WTC11 (cell line): ENCODE data around the gene INTU. TPM values are rescaled to one million over a fixed set of nuclear protein-coding genes. Genes with fewer than 3 reads are reported as not detected.

Experiments
- ATAC-seq: fragments of 200-7000 bp; cut with Tn5 transposase; 2 replicates; pipeline ENCODE4 v1.10.0; 2021; ENCODE audit warnings: mild to moderate bottlenecking, moderate library complexity
- CTCF ChIA-PET: fragments of 300-600 bp; sonication (Branson Sonifier 250); formaldehyde crosslinking; loops from one replicate; lab custom pipeline; 2021; ENCODE audit warnings: antibody characterized with exemption; lab: Charles Lee
- POLR2A ChIA-PET: fragments of 350-600 bp; sonication (Branson Sonifier 250); formaldehyde crosslinking; loops from one replicate; lab custom pipeline; 2021; ENCODE audit warnings: antibody characterized with exemption; lab: Charles Lee
- DNase-seq: peaks from one replicate; pipeline ENCODE4 v3.0.0; 2021; ENCODE audit warnings: low spot score
- H3K27ac Mint-ChIP-seq: 2 replicates; pipeline ENCODE4 v1.8.0; 2021; ENCODE audit warnings: mixed read lengths
- H3K27me3 Mint-ChIP-seq: 2 replicates; pipeline ENCODE4 v1.8.0; 2021; ENCODE audit warnings: low read depth, mild to moderate bottlenecking, moderate library complexity, mixed read lengths
- H3K36me3 Mint-ChIP-seq: 2 replicates; pipeline ENCODE4 v1.8.0; 2021; ENCODE audit warnings: mixed read lengths
- H3K4me1 Mint-ChIP-seq: 2 replicates; pipeline ENCODE4 v1.8.0; 2022; ENCODE audit warnings: mixed read lengths
- H3K4me3 Mint-ChIP-seq: 2 replicates; pipeline ENCODE4 v1.8.0; 2021; ENCODE audit warnings: mild to moderate bottlenecking, moderate library complexity, mixed read lengths
- H3K9me3 Mint-ChIP-seq: 2 replicates; pipeline ENCODE4 v1.8.0; 2021; ENCODE audit warnings: mixed read lengths
- CREB1 ChIP-seq: sonication (generic); formaldehyde crosslinking; IDR thresholded peaks from 2 replicates; pipeline ENCODE4 v1.8.0; 2023; ENCODE audit warnings: mild to moderate bottlenecking, missing genetic modification reagents
- SMAD3 ChIP-seq: sonication (generic); formaldehyde crosslinking; IDR thresholded peaks from 2 replicates; pipeline ENCODE4 v1.8.0; 2022; ENCODE audit warnings: missing genetic modification reagents, mild to moderate bottlenecking, borderline replicate concordance
- ZNF121 ChIP-seq: sonication (generic); formaldehyde crosslinking; IDR thresholded peaks from 2 replicates; pipeline ENCODE4 v1.8.0; 2023; ENCODE audit warnings: missing genetic modification reagents
- ZNF317 ChIP-seq: sonication (generic); formaldehyde crosslinking; IDR thresholded peaks from 2 replicates; pipeline ENCODE4 v1.8.1; 2023; ENCODE audit warnings: low read depth, mild to moderate bottlenecking, moderate library complexity, missing genetic modification reagents, borderline replicate concordance
- ZNF423 ChIP-seq: fragments of 250-450 bp; sonication (Bioruptor Pico); IDR thresholded peaks from 2 replicates; pipeline ENCODE4 v2.1.2; 2022; ENCODE audit warnings: mild to moderate bottlenecking, moderate library complexity
- total RNA-seq: library from RNA; stranded (reverse); gene quantifications from 3 replicates; pipeline ENCODE4 v1.2.3, GENCODE V29; 2021
- TF ChIP-seq, protein P1 (sequence below): sonication (generic); formaldehyde crosslinking; IDR thresholded peaks from 2 replicates; pipeline ENCODE4 v1.8.1; 2022; ENCODE audit warnings: mild to moderate bottlenecking, missing genetic modification reagents, moderate library complexity, borderline replicate concordance
- TF ChIP-seq, protein P2 (sequence below): sonication (generic); formaldehyde crosslinking; IDR thresholded peaks from 2 replicates; pipeline ENCODE4 v1.8.0; 2023; ENCODE audit warnings: missing genetic modification reagents, mild to moderate bottlenecking, borderline replicate concordance
- TF ChIP-seq, protein P3 (sequence below): fragments of 250-450 bp; sonication (Bioruptor Pico); conservative IDR thresholded peaks from 2 replicates; pipeline ENCODE4 v1.9.0; 2021; ENCODE audit warnings: mild to moderate bottlenecking
- TF ChIP-seq, protein P4 (sequence below): sonication (generic); formaldehyde crosslinking; IDR thresholded peaks from 2 replicates; pipeline ENCODE4 v1.8.0; 2022; ENCODE audit warnings: mild to moderate bottlenecking, missing genetic modification reagents
- TF ChIP-seq, protein P5 (sequence below): fragments of 250-450 bp; sonication (Bioruptor Pico); IDR thresholded peaks from 2 replicates; pipeline ENCODE4 v1.9.0; 2021; ENCODE audit warnings: mild to moderate bottlenecking
- TF ChIP-seq, protein P6 (sequence below): sonication (generic); formaldehyde crosslinking; conservative IDR thresholded peaks from 2 replicates; pipeline ENCODE4 v1.8.1; 2022; ENCODE audit warnings: mild to moderate bottlenecking, missing genetic modification reagents
- TF ChIP-seq, protein P7 (sequence below): sonication (generic); formaldehyde crosslinking; IDR thresholded peaks from 2 replicates; pipeline ENCODE4 v1.8.0; 2023; ENCODE audit warnings: missing genetic modification reagents
- TF ChIP-seq, protein P8 (sequence below): sonication (generic); formaldehyde crosslinking; IDR thresholded peaks from 2 replicates; pipeline ENCODE4 v1.8.1; 2023; ENCODE audit warnings: mild to moderate bottlenecking, missing genetic modification reagents

The INTU gene
- total RNA-seq, 1 experiment from 2014 or later = 15.0 TPM

DNA sequence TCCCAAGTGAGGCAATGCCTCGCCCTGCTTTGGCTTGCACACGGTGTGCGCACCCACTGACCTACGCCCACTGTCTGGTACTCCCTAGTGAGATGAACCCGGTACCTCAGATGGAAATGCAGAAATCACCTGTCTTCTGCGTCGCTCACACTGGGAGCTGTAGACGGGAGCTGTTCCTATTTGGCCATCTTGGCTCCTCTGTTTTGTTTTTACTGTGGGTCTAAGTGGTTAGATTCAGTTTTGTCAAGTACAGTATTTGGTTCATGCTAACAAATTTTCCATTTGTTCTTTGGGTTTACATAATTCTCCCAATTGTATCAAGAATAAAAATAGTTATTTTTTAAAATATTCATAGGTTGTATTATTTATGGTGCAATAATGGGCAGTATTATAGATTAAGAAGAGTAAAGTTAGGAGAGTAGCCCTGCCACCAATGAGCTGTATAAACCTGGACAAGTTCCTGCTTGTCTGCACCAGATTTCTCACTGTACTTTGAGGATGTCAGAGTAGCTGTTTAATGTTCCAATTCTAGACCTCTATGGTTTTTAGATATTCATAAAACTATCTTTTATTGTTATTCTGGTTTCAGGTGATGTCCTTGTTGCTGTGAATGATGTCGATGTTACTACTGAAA lies 23.4 kb downstream of the INTU start:
- TF ChIP-seq, protein P1, sequence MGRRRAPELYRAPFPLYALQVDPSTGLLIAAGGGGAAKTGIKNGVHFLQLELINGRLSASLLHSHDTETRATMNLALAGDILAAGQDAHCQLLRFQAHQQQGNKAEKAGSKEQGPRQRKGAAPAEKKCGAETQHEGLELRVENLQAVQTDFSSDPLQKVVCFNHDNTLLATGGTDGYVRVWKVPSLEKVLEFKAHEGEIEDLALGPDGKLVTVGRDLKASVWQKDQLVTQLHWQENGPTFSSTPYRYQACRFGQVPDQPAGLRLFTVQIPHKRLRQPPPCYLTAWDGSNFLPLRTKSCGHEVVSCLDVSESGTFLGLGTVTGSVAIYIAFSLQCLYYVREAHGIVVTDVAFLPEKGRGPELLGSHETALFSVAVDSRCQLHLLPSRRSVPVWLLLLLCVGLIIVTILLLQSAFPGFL (CRISPR knock-in tag) = no peak
- TF ChIP-seq, protein P2, sequence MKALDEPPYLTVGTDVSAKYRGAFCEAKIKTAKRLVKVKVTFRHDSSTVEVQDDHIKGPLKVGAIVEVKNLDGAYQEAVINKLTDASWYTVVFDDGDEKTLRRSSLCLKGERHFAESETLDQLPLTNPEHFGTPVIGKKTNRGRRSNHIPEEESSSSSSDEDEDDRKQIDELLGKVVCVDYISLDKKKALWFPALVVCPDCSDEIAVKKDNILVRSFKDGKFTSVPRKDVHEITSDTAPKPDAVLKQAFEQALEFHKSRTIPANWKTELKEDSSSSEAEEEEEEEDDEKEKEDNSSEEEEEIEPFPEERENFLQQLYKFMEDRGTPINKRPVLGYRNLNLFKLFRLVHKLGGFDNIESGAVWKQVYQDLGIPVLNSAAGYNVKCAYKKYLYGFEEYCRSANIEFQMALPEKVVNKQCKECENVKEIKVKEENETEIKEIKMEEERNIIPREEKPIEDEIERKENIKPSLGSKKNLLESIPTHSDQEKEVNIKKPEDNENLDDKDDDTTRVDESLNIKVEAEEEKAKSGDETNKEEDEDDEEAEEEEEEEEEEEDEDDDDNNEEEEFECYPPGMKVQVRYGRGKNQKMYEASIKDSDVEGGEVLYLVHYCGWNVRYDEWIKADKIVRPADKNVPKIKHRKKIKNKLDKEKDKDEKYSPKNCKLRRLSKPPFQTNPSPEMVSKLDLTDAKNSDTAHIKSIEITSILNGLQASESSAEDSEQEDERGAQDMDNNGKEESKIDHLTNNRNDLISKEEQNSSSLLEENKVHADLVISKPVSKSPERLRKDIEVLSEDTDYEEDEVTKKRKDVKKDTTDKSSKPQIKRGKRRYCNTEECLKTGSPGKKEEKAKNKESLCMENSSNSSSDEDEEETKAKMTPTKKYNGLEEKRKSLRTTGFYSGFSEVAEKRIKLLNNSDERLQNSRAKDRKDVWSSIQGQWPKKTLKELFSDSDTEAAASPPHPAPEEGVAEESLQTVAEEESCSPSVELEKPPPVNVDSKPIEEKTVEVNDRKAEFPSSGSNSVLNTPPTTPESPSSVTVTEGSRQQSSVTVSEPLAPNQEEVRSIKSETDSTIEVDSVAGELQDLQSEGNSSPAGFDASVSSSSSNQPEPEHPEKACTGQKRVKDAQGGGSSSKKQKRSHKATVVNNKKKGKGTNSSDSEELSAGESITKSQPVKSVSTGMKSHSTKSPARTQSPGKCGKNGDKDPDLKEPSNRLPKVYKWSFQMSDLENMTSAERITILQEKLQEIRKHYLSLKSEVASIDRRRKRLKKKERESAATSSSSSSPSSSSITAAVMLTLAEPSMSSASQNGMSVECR (CRISPR knock-in tag) = no peak
- TF ChIP-seq, protein P3, sequence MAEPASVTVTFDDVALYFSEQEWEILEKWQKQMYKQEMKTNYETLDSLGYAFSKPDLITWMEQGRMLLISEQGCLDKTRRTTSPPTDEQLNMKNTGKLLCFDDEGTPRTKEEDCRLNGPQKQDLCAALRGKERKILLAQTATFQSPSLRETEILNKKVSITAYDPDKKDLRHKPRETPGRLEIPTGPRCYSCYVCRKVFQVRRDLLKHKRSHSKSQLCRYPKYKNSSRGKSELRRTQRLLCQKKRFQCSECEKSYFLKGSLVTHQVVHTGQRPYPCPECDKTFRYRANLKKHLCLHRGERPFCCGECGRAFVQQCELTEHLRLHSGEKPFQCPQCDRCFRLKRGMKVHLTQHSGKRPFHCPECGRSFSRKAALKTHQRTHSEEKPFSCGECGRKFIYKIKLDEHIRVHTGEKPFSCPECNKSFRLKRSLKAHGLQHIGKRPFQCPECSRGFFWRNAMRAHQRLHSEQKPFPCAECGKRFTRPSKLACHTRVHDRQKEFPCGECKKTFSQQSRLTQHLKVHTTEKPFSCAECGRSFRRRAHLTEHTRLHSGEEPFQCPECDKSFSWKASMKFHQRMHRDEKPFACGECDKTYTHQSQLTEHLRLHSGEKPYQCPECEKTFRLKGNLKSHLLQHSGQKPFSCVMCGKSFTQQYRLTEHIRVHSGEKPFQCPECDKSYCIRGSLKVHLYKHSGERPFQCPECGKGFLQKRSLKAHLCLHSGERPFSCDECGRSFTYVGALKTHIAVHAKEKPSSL (CRISPR knock-in tag) = no peak
- TF ChIP-seq ZNF317 (no peak), ZNF423 (CRISPR knock-in tag) (no peak), CREB1 (CRISPR knock-in tag) (no peak), SMAD3 (no peak), ZNF121 (CRISPR knock-in tag) (no peak)
- TF ChIP-seq, protein P4, sequence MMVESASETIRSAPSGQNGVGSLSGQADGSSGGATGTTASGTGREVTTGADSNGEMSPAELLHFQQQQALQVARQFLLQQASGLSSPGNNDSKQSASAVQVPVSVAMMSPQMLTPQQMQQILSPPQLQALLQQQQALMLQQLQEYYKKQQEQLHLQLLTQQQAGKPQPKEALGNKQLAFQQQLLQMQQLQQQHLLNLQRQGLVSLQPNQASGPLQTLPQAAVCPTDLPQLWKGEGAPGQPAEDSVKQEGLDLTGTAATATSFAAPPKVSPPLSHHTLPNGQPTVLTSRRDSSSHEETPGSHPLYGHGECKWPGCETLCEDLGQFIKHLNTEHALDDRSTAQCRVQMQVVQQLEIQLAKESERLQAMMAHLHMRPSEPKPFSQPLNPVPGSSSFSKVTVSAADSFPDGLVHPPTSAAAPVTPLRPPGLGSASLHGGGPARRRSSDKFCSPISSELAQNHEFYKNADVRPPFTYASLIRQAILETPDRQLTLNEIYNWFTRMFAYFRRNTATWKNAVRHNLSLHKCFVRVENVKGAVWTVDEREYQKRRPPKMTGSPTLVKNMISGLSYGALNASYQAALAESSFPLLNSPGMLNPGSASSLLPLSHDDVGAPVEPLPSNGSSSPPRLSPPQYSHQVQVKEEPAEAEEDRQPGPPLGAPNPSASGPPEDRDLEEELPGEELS (CRISPR knock-in tag) = no peak
- TF ChIP-seq, protein P5, sequence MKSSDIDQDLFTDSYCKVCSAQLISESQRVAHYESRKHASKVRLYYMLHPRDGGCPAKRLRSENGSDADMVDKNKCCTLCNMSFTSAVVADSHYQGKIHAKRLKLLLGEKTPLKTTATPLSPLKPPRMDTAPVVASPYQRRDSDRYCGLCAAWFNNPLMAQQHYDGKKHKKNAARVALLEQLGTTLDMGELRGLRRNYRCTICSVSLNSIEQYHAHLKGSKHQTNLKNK (CRISPR knock-in tag) = no peak
- TF ChIP-seq, protein P6, sequence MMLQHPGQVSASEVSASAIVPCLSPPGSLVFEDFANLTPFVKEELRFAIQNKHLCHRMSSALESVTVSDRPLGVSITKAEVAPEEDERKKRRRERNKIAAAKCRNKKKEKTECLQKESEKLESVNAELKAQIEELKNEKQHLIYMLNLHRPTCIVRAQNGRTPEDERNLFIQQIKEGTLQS = no peak
- TF ChIP-seq, protein P7, sequence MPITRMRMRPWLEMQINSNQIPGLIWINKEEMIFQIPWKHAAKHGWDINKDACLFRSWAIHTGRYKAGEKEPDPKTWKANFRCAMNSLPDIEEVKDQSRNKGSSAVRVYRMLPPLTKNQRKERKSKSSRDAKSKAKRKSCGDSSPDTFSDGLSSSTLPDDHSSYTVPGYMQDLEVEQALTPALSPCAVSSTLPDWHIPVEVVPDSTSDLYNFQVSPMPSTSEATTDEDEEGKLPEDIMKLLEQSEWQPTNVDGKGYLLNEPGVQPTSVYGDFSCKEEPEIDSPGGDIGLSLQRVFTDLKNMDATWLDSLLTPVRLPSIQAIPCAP = no peak
- TF ChIP-seq, protein P8, sequence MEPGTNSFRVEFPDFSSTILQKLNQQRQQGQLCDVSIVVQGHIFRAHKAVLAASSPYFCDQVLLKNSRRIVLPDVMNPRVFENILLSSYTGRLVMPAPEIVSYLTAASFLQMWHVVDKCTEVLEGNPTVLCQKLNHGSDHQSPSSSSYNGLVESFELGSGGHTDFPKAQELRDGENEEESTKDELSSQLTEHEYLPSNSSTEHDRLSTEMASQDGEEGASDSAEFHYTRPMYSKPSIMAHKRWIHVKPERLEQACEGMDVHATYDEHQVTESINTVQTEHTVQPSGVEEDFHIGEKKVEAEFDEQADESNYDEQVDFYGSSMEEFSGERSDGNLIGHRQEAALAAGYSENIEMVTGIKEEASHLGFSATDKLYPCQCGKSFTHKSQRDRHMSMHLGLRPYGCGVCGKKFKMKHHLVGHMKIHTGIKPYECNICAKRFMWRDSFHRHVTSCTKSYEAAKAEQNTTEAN (CRISPR knock-in tag) = no peak
- TF ChIP-seq, all 79 proteins: peak for 0
- Mint-ChIP-seq H3K9me3 (no peaks in the 10 kb centered on the region), H3K36me3 (peaks cover 19% of the 10 kb centered on the region), H3K4me3 (peak overlapping the region; percentile 87), H3K4me1 (peaks cover 18% of the 10 kb centered on the region), H3K27ac (peak overlapping the region; percentile 99), H3K27me3 (no peaks in the 10 kb centered on the region)
- ChIA-PET POLR2A (no interaction called here), CTCF (no interaction called here)
- ATAC-seq = no peak
- no peak for DNase-seq
